MM.1S (cell line): ENCODE data around the gene NR2C2.

Source experiments
- DNase-seq: peaks from one replicate; pipeline ENCODE4 v3.0.0-alpha.2; 2015
- H2AFZ ChIP-seq: fragments of 300-600 bp; sonication (generic); 2 replicates; pipeline ENCODE4 v1.6.0; 2016; ENCODE audit warnings: antibody characterized with exemption, low read length
- H3F3A ChIP-seq: fragments of 300-600 bp; sonication (generic); 2 replicates; pipeline ENCODE4 v1.6.1; 2016; ENCODE audit warnings: mild to moderate bottlenecking, antibody characterized with exemption, low read length, moderate library complexity, mixed read lengths; ENCODE audit not compliant: insufficient read depth
- H3K27ac ChIP-seq: fragments of 300-600 bp; sonication (generic); 2 replicates; pipeline ENCODE4 v1.5.1; 2016; ENCODE audit warnings: mild to moderate bottlenecking, low read length
- H3K27me3 ChIP-seq: fragments of 300-600 bp; sonication (generic); replicated peaks from 2 replicates; pipeline ENCODE4 v1.6.0; 2016; ENCODE audit warnings: low read length; ENCODE audit not compliant: insufficient read depth
- H3K36me3 ChIP-seq: fragments of 300-600 bp; sonication (generic); replicated peaks from 2 replicates; pipeline ENCODE4 v1.6.1; 2016; ENCODE audit warnings: mild to moderate bottlenecking, low read length, mixed read lengths; ENCODE audit not compliant: insufficient read depth
- H3K4me1 ChIP-seq: fragments of 300-600 bp; sonication (generic); 2 replicates; pipeline ENCODE4 v1.6.1; 2016; ENCODE audit warnings: low read length, mixed read lengths
- H3K4me2 ChIP-seq: fragments of 300-600 bp; sonication (generic); 2 replicates; pipeline ENCODE4 v1.6.0; 2016; ENCODE audit warnings: low read depth, low read length
- H3K4me3 ChIP-seq: fragments of 300-600 bp; sonication (generic); 2 replicates; pipeline ENCODE4 v1.5.1; 2016; ENCODE audit warnings: low read length, mixed read lengths
- H3K79me2 ChIP-seq: fragments of 300-600 bp; sonication (generic); 2 replicates; pipeline ENCODE4 v1.6.1; 2016; ENCODE audit warnings: mixed run types, low read length, mixed read lengths
- H3K9ac ChIP-seq: fragments of 300-600 bp; sonication (generic); 2 replicates; pipeline ENCODE4 v1.6.1; 2016; ENCODE audit warnings: low read length, mixed read lengths
- H3K9me2 ChIP-seq: fragments of 300-600 bp; sonication (generic); replicated peaks from 2 replicates; pipeline ENCODE4 v1.6.1; 2016; ENCODE audit warnings: mild to moderate bottlenecking, low read length, mixed read lengths; ENCODE audit not compliant: insufficient read depth
- H3K9me3 ChIP-seq: fragments of 300-600 bp; sonication (generic); replicated peaks from 2 replicates; pipeline ENCODE4 v1.6.1; 2016; ENCODE audit warnings: mild to moderate bottlenecking, low read length, mixed read lengths; ENCODE audit not compliant: insufficient read depth
- H4K20me1 ChIP-seq: fragments of 300-600 bp; sonication (generic); 2 replicates; pipeline ENCODE4 v1.6.1; 2016; ENCODE audit warnings: mild to moderate bottlenecking, low read length, moderate library complexity, mixed read lengths; ENCODE audit not compliant: insufficient read depth
- EZH2 ChIP-seq: fragments of 300-600 bp; sonication (generic); optimal IDR thresholded peaks from 2 replicates; pipeline ENCODE3; 2017; ENCODE audit warnings: low read depth, mild to moderate bottlenecking, antibody characterized with exemption, low read length, mixed read lengths
- EZH2phosphoT487 ChIP-seq: fragments of 300-600 bp; sonication (generic); IDR thresholded peaks from 2 replicates; pipeline ENCODE4 v1.6.1; 2018; ENCODE audit warnings: antibody characterized with exemption, low read length
- TF ChIP-seq, protein P1 (sequence below): fragments of 300-600 bp; sonication (generic); IDR thresholded peaks from 2 replicates; pipeline ENCODE4 v1.5.1; 2016; ENCODE audit warnings: antibody characterized with exemption, low read length, mixed read lengths

The NR2C2 gene

DNA sequence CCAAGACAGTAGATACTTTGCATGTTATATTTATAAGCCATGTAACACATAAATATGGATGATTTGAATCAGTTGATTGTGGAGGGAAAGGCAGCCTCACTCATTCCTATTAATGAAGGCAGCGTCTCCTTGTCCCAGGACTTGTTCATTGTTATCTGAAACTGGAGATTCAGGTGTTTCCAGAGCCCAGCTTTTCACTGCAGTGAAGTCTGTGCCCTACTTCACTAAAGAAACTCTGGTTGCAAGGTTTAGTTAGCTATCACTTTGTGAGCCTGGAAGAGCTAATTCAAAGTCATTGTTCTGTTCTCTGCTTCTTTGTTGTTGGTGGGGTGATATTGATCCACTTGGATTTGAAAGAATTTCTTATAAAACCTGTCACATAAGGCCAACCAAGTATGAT is 9.8 kb downstream of the NR2C2 start:
- Histone ChIP-seq H3K4me2 (no peak overlapping the region), H3K4me3 (no peak overlapping the region), H2AFZ (no peak overlapping the region), H3K79me2 (peaks cover 88% of the 10 kb centered on the region), H3K9me3 (no peaks in the 10 kb centered on the region), H3K27me3 (no peaks in the 10 kb centered on the region), H3K27ac (no peak overlapping the region), H3K36me3 (0 out of 2 replicates have a peak, but pooled peaks cover 7% of the 10 kb centered on the region), H3K9ac (no peak overlapping the region), H4K20me1 (no peaks in the 10 kb centered on the region), H3K4me1 (peaks cover 15% of the 10 kb centered on the region; the same call in 1 of the 2 replicates), H3F3A (peaks cover 9% of the 10 kb centered on the region; the same call in 1 of the 2 replicates), H3K9me2 (no peaks in the 10 kb centered on the region)
- TF ChIP-seq EZH2phosphoT487 (no peak), EZH2 (no peak)
- TF ChIP-seq, protein P1, sequence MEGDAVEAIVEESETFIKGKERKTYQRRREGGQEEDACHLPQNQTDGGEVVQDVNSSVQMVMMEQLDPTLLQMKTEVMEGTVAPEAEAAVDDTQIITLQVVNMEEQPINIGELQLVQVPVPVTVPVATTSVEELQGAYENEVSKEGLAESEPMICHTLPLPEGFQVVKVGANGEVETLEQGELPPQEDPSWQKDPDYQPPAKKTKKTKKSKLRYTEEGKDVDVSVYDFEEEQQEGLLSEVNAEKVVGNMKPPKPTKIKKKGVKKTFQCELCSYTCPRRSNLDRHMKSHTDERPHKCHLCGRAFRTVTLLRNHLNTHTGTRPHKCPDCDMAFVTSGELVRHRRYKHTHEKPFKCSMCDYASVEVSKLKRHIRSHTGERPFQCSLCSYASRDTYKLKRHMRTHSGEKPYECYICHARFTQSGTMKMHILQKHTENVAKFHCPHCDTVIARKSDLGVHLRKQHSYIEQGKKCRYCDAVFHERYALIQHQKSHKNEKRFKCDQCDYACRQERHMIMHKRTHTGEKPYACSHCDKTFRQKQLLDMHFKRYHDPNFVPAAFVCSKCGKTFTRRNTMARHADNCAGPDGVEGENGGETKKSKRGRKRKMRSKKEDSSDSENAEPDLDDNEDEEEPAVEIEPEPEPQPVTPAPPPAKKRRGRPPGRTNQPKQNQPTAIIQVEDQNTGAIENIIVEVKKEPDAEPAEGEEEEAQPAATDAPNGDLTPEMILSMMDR: no peak
- no peak for DNase-seq

DNA sequence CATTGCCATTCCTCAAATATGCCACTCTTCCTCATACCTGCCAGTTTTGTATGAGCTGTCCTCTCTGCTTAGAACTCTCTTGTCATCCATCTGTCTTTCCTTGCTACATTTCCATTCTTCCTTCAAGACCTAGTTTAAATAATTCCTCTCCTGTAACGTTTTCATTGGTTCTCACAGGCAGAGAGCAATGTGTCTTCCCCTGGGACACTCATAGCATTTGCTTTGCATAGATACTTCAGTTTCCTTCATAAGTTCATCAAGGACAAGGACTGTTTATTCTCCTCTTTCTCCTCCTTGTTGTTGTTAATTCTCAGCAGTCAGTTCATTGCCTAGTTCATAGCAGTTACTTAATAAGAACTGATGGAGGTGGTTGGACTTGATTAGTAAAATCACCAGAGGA is 10.5 kb downstream of the NR2C2 start:
- peaks cover 88% of the 10 kb centered on the region for H3K79me2 ChIP-seq
- no peak overlapping the region; the same call in 1 of the 2 replicates for H3K4me2 ChIP-seq
- H3K9me3 ChIP-seq: no peaks in the 10 kb centered on the region
- H3K27me3 ChIP-seq: no peaks in the 10 kb centered on the region
- H3F3A ChIP-seq: peaks cover 9% of the 10 kb centered on the region; the same call in 1 of the 2 replicates
- no peaks in the 10 kb centered on the region for H3K9me2 ChIP-seq
- no peak for TF ChIP-seq EZH2phosphoT487
- TF ChIP-seq, protein P1: no peak
- TF ChIP-seq EZH2: no peak
- H3K27ac ChIP-seq: no peak overlapping the region
- H3K4me1 ChIP-seq: peaks cover 15% of the 10 kb centered on the region; the same call in 1 of the 2 replicates
- DNase-seq: no peak
- 0 out of 2 replicates have a peak, but pooled peaks cover 7% of the 10 kb centered on the region for H3K36me3 ChIP-seq
- H3K4me3 ChIP-seq: no peak overlapping the region
- no peaks in the 10 kb centered on the region for H4K20me1 ChIP-seq
- no peak overlapping the region for H2AFZ ChIP-seq
- H3K9ac ChIP-seq: no peak overlapping the region

DNA sequence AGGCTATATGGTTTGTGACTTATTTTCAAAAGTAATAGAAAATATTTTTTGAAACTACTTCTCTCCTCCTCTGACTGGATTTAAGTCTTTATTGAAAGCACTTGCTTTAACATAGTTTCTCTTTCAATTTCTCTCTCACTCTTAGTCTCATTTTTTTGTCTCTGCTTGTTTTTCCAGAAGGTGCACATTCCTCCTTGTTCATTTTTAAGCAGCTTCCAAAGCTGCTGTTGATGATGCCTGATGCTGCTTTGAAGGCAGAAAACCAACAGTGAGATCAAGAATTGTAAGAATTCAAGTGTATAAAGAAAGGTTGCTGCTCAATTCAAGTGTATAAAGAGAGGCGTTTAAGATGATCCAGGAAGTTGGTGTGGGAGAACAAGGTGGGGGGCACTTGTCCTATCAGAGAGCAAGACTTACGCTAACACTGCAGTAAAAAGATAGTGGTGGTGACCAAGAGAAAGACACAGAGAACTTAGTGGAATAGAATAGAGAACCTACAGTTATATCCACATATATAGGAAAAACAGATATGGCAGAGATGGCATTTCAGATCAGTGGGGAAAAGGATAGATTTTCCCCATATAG is 12.1 kb downstream of the NR2C2 start:
- peak overlapping the region; percentile 74 for H3K4me2 ChIP-seq
- peaks cover 80% of the 10 kb centered on the region for H3K79me2 ChIP-seq

More for the DNA sequence above, 12.1 kb downstream of the NR2C2 start:
- Histone ChIP-seq H4K20me1 (no peaks in the 10 kb centered on the region), H3K9ac (peak overlapping the region; percentile 49; the same call in 1 of the 2 replicates), H3K9me2 (no peaks in the 10 kb centered on the region), H2AFZ (peak overlapping the region; percentile 62), H3K4me3 (peak overlapping the region; percentile 53), H3K4me1 (peaks cover 15% of the 10 kb centered on the region; the same call in 1 of the 2 replicates), H3K9me3 (no peaks in the 10 kb centered on the region), H3K36me3 (0 out of 2 replicates have a peak, but pooled peaks cover 7% of the 10 kb centered on the region), H3F3A (peaks cover 9% of the 10 kb centered on the region; the same call in 1 of the 2 replicates), H3K27ac (peak overlapping the region; percentile 72), H3K27me3 (no peaks in the 10 kb centered on the region)
- TF ChIP-seq EZH2phosphoT487: no peak
- TF ChIP-seq, protein P1: no peak
- TF ChIP-seq EZH2: no peak
- peak; percentile 43 for DNase-seq
